GM15510 (cell line): ENCODE measurements around the gene HBEGF.

Experiments used
- POLR2A ChIP-seq: IDR thresholded peaks from 3 replicates; pipeline ENCODE4 v1.6.1; 2011; ENCODE audit warnings: borderline replicate concordance; ENCODE audit not compliant: insufficient read length; ENCODE audit errors: extremely low read depth

The HBEGF gene

DNA sequence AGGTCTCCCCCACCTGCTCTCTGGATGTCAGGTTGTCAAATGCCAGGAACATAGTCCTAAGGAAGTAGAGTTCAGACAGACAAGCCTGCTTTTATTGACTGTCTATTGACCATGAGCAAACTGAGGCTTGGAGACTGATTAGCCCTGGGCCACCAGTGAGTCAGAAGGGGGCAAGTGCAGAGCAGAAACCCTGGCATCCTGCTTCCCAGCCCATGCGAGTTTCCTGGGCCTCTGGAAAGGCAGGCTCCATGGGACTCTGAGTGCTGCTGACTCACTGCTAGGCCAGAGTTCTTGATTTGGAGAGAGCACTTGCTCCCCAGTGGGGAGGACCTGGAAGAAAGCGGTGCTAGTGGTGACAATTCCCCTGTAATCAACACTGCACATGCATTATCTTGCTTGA lies 2.8 kb upstream of the HBEGF start:
- TF ChIP-seq POLR2A = no peak

DNA sequence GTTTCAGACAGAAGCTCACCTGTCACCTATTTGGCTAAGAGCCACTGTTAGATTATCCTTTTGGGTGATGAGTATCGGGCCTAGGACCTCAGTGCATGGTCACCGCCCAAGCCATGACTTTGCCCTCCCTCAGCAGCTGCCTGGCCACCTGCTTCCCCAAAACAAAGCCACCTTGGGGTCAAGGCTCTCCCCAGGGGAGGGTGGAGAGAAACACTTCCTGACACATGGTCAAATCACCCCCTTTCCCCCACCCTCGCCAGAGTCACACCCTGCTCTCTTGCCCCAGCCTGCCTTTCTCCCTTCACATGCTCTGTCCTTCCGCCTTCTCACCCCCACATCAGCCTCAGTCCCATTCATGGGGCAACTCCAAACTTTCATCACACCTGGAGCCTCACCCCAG lies 1.7 kb upstream of the HBEGF start:
- no peak for TF ChIP-seq POLR2A

DNA sequence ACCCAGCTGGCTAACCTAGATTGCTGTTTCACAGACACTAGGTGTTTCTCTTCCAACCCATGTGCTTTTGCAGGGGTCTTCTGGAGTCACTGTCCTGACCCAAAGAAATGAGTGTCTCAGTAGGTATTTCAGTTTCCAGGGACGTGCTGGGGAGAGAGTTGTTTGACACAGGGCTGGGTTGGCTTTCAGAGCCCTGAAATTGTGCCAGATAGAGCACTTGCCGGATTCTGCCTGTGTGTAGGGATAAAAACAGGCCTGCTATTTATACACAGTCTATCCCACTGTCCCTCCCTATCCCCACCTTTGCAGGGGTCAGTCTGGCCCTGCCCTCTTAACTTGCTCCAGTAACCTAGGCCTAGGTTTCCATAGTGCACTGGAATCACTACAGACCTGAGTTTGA lies 957 bp upstream of the HBEGF start:
- TF ChIP-seq POLR2A = no peak

DNA sequence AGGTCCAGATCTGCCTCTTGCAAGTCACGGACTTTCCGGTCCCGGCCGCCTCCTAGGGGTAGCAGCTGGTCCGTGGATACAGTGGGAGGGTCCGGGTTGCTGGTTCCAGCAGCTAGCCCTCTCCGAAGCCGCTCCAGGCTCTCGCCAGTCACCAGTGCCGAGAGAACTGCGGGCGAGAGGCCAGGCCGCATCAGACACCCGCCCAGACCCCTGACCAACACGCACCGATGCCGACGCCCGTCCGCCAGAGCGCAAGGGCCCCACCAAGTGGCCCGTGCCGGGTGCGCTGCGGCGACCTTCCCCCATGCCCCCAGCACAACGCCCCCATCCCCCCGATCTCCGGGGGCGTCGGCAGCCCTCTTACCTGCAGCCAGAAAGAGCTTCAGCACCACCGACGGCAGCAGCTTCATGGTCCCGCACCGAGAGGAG lies 470 bp downstream of the HBEGF start:
- no peak for TF ChIP-seq POLR2A

DNA sequence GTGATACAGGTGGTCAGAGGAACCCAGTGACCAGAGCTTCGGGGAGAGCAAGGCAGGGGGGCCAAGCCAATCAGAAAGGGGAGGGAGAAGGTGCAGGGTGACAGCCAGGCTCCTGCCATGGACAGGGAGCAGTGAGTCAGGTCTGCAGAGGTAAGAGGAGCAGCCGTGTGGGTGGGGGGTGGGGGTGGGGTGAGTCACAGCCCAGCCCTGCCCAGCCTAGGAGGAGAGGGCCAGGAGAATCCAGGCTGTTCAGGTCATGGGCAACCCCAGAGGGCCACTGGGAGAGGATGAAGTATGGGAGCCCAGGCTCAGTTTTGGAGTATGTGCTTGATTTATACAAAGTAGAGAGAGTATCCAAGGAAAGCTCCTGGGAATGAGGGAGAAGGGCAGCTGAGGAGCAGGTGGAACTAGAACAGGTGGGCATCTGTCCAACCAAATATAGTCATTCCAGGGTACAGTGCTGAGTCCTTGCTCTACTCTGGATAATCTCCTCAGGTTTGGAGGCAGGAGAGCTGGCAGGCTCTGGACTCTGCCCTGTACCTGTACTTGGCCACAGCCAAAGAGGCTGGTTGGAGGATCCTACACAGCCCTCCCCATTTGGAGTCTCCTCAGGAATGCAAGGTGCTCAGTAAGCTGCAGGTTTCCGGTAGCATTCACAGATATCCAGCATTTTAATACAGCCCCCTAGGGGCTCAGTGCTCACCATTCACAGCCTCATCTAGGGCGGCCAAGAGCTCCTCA lies 1.6 kb downstream of the HBEGF start:
- no peak for TF ChIP-seq POLR2A

DNA sequence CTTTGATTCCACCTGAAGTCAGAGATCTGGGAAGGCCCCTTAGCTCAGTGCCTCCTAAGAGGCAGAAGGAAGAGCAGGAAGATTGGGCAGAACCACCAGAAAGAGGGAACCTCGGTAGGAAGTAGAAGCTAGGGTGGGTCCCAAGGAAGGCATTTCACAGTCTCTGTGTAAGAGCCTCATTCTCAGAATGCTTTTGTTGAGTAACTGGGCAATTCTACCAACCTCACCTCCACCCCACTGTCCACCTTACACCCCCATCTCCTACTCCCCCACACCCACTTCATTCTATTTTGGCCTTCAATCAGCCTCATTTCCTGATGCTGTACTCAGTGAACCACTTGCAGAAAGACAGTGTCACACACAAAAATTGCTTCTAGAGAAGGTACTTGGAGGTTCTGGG lies 3.5 kb downstream of the HBEGF start:
- TF ChIP-seq POLR2A = no peak

DNA sequence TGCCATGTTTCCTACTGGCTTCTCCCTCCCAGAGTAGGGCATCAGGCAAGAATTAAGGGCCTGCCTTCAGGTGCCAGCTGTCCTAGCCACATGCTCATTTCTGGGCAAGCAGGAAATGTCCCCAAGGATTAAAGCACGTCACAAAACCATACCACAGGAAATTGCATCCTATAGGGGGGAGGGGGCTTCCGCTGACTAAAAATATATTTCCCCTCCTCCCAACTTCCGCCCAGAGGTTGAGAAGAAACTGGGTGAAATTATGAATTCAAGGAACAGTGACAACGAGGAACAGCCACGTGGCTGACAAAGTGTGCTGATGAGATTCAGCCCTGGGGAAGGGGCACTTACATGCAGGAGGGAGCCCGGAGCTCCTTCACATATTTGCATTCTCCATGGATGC lies 4.1 kb downstream of the HBEGF start:
- no peak for TF ChIP-seq POLR2A

DNA sequence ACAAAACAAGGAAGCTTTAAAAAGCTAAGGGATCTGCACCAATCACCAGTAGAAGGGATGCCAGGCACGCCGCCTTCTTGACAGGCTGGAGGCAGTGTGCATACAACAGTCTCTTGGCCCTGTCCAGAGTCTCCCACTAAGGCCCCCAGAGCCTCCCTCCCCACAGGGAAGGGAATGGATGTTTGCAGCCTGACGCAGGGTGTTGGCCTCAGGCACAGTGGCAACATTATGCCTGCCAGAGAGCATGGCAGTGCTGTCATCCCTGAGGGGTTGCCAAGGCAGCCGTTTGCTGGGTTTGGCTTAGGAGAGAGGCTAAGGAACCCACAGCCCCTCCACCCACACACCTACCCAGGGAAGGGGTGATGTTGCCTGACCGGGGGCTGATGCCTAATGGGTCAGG lies 4.8 kb downstream of the HBEGF start:
- TF ChIP-seq POLR2A = no peak

DNA sequence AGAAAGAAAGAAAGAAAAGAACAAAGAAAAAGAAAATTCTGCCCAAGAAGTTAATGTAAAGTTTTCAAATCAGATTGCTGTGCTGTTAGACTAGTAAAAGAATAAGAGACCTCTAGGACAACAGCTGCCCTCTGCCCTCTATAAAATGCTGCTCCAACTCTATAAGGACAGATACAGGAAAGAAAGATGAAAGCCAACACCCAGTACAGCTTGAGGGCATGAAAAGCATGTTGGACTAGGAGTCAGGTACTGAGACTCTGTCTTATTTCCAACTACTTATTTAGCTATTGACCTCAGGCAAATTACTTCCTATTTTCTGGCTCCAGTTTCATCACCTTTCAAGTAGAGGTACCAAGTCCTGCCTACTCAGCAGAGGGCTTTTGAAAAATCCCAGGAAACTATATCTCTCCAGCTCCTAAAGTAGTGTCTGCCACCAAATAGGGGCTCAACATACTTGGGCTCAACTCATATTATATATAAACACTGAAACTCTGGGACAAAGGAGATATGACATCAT lies 5.7 kb downstream of the HBEGF start:
- no peak for TF ChIP-seq POLR2A

DNA sequence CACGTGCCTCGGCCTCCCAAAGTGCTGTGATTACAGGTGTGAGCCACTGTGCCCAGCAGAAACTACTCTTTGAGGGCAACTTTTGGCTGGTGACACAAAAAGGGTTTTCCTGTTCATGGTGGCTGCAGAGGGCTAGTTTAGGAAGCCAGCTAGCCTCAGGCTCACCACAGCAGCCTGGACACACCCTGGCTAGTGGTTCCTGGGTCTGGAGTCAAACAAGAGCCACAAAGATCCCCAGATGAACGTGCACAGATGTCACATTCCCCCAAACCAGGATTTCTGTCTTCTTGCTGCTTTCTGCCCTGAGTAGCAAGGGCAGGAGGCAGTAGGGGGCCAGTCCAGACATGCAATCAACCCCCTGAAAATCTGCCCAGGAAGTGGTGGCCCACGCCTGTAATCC lies 6.8 kb downstream of the HBEGF start:
- no peak for TF ChIP-seq POLR2A

DNA sequence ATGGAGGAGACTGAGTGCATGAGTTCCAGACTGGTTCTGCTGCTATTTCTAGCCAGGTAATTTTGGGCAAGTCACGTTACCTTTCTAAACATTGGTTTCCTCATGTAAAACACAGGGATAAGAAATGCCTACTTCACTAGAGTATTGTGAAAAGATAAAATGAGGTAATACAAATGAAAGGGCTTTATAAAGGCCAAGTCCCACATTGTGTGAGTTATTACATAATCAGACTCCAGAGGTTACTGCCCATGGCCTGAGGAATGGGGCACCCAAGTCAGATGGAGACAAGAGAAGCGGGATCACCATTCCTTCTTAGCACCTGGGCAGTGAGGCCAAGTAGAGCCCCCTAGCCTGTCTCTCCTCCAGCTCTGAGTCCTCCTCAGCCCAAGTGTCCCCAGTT lies 7.5 kb downstream of the HBEGF start:
- TF ChIP-seq POLR2A = no peak

DNA sequence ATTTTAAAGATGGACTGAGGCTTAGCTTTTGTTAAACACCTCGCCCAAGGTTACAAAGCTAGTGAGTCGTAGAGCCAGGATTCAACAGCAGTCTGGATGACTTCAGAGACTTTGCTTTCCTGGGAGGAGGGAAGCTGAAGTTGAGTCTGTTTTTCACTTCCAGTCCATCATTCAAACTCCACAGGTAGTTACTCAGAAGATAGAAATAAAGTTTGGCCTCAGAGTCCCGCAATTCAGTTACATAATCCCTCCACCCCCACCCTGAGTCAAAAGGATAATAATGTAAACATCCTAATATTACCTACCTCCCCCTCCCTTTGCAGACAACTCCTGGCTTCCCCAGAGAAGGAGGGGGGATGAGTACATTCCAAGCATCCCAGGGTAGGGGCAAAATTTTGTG lies 8.1 kb downstream of the HBEGF start:
- no peak for TF ChIP-seq POLR2A

DNA sequence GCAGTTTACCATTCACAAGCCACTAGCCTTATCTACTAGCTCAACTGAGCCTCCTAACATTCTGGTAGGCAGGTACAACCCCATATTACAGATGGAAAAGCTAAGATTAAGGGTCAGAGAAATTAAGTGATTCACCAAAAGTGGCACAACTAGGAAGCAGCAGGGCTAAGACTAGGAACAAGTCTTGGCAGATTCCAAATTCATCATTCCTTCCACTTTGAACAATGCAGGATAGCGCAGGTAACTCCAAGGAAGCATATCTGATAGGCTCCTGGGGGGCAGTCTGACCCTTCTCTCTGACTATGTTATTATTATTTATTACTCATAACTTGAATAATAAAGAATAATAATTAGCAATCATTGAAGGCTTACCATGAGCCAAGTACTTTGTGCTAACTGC lies 8.5 kb downstream of the HBEGF start:
- TF ChIP-seq POLR2A = no peak

DNA sequence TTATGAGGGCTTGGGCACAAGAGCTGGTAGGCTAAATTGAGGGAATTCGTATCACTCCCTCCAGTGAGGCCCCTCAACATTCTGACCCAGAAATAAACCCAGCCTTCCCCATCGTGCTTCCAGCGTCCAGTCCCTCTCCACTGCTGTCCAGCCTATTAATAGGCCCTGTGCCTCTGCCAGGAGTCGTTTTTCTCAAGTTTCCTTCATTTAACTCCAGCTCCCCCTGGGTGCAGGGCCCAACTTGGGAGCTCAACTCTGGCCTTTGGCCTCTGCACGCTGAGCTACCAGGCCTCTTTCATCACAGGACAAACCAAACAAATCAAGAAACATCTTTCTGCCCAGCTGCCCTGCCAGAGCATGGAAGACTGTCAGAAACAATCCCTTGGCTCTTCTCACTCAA lies 10.0 kb downstream of the HBEGF start:
- TF ChIP-seq POLR2A = no peak

DNA sequence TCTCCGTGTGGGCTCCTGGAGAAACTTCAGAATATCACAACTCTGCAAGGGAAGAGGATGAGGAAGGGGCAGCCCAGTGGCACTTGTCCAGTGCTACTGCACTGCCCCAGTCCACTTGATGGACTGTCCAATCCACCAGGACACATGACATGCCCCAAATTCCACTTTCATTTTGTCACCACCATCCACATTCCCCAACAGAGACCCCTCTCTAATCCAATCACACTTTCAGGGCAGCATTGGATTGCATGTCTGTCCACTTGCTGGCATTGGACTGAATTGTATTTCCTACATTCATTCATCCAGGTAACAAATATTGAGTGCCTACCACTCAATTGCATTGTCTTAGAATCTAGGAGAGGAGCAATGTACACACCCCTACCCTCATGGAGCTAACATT lies 14.8 kb downstream of the HBEGF start:
- no peak for TF ChIP-seq POLR2A

DNA sequence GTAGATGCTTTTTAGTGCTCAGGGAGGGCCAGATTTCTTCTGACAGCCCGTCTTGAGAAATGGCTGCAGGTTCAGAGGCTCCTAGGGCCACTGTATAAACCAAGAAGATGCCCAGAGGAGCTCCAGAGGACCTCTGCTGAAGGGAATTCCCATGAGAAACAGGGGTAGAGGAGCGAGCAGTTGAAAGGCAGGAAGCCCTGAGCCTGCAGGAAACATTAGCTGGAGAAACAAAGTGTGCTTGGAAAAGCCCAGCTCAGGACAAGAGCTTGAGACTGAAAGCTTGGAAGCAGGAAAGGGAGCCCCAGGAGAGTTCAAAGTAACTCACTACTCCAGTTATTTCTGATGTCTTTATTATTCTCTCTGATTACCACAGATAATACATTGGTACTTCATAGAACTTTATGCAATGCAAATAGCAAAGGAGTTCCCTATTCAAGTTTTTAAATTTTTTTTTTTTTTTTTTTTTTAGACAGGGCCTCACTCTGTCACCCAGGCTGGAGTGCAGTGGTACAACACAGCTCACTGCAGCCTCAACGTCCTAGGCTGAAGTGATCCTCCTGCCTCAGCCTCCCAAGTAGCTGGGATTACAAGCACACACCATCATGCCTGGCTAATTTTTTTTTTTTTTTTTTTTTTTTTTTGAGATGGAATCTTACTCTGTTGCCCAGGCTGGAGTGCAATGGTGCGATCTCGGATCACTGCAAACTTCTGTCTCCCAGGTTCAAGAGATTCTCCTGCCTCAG lies 16.5 kb downstream of the HBEGF start:
- no peak for TF ChIP-seq POLR2A
